Lower lobe of right lung (tissue), 2 donors: ENCODE results near the gene RNFT2. TPM values are rescaled to one million over a fixed set of nuclear protein-coding genes. Genes with fewer than 3 reads are reported as not detected.

Experiments
- ATAC-seq, 2 donors: fragments of 200-7000 bp; cut with Tn5 transposase; one replicate each; pipeline ENCODE4 v1.9.1; 2020 to 2022; ENCODE audit warnings: mild to moderate bottlenecking in 2 of 2, moderate library complexity in 2 of 2
- DNase-seq: peaks from one replicate; pipeline ENCODE4 v3.0.0-alpha.2; 2020
- H3K27ac ChIP-seq: fragments of 200-600 bp; one replicate; pipeline ENCODE4 v1.8.0; 2022
- H3K27me3 ChIP-seq: fragments of 200-600 bp; one replicate; pipeline ENCODE4 v1.8.0; 2022; ENCODE audit warnings: low read depth
- H3K36me3 ChIP-seq: fragments of 200-600 bp; one replicate; pipeline ENCODE4 v1.8.0; 2022; ENCODE audit warnings: mild to moderate bottlenecking
- H3K4me1 ChIP-seq: fragments of 200-600 bp; one replicate; pipeline ENCODE4 v1.8.0; 2022
- H3K4me3 ChIP-seq: fragments of 200-600 bp; one replicate; pipeline ENCODE4 v1.8.0; 2022; ENCODE audit warnings: mild to moderate bottlenecking
- H3K9me3 ChIP-seq: fragments of 200-600 bp; one replicate; pipeline ENCODE4 v1.8.0; 2022
- CTCF ChIP-seq: fragments of 200-600 bp; IDR thresholded peaks from one replicate; pipeline ENCODE4 v1.8.0; 2022; ENCODE audit warnings: antibody characterized with exemption, mild to moderate bottlenecking
- intact Hi-C: fragments of 100-400 bp; cut with DNase I; formaldehyde crosslinking; loops from one replicate; pipeline ENCODE4 v1.11.0; 2022
- total RNA-seq: library from RNA; stranded (reverse); fragmentation: NEBNext Ultra II Directional; extraction: Animal tissue kit (Norgen Biotek cat#: 25700); gene quantifications from one replicate; pipeline ENCODE4 v1.2.1, GENCODE V29; 2021
- donor health status: DM: no; HTN: yes; CAD: no; lungs with severe emphysema.

RNFT2 gene
- total RNA-seq, 1 donor from 2014 or later = 3.3 TPM

- TF ChIP-seq CTCF = no peak
- Histone ChIP-seq H3K27ac (no peak overlapping the region), H3K4me3 (no peak overlapping the region), H3K36me3 (no peaks in the 10 kb centered on the region), H3K9me3 (no peaks in the 10 kb centered on the region), H3K4me1 (no peaks in the 10 kb centered on the region), H3K27me3 (no peaks in the 10 kb centered on the region)
- ATAC-seq (no peak), DNase-seq (no peak)
- intact Hi-C loops = no loop called here
These were observed 21.9 kb downstream of the RNFT2 start for GRCh38 chr12:116759783-116760621.

GRCh38 chr12:116760622-116761020 lies 22.5 kb downstream of the RNFT2 start:
- TF ChIP-seq CTCF = no peak
- ATAC-seq = no peak
- no peaks in the 10 kb centered on the region for H3K9me3 ChIP-seq
- no peak overlapping the region for H3K4me3 ChIP-seq
- intact Hi-C loops = no loop called here
- H3K4me1 ChIP-seq = no peaks in the 10 kb centered on the region
- DNase-seq = no peak
- no peaks in the 10 kb centered on the region for H3K36me3 ChIP-seq
- no peaks in the 10 kb centered on the region for H3K27me3 ChIP-seq
- no peak overlapping the region for H3K27ac ChIP-seq

- no peak overlapping the region for H3K27ac ChIP-seq
- H3K36me3 ChIP-seq = no peaks in the 10 kb centered on the region
- no peak for DNase-seq
- no peaks in the 10 kb centered on the region for H3K27me3 ChIP-seq
- H3K4me3 ChIP-seq = no peak overlapping the region
- ATAC-seq = no peak
- H3K4me1 ChIP-seq = no peaks in the 10 kb centered on the region
- H3K9me3 ChIP-seq = no peaks in the 10 kb centered on the region
- no peak for TF ChIP-seq CTCF
- intact Hi-C loops = no loop called here
These were observed 23.4 kb downstream of the RNFT2 start for GRCh38 chr12:116761499-116761898.

- no peak for DNase-seq
- no peak overlapping the region for H3K4me3 ChIP-seq
These were observed 27.2 kb downstream of the RNFT2 start for GRCh38 chr12:116765271-116765670.

GRCh38 chr12:116766285-116766684 lies 28.2 kb downstream of the RNFT2 start:
- H3K27ac ChIP-seq = no peak overlapping the region
- no peaks in the 10 kb centered on the region for H3K36me3 ChIP-seq
- no peaks in the 10 kb centered on the region for H3K9me3 ChIP-seq
- no peak for DNase-seq
- TF ChIP-seq CTCF = no peak
- no peak for ATAC-seq
- no peak overlapping the region for H3K4me3 ChIP-seq
- no peaks in the 10 kb centered on the region for H3K4me1 ChIP-seq
- intact Hi-C loops = no loop called here
- H3K27me3 ChIP-seq = no peaks in the 10 kb centered on the region

More at GRCh38 chr12:116765271-116765670, 27.2 kb downstream of the RNFT2 start:
- H3K4me1 ChIP-seq = no peaks in the 10 kb centered on the region
- H3K36me3 ChIP-seq = no peaks in the 10 kb centered on the region
- H3K27me3 ChIP-seq = no peaks in the 10 kb centered on the region
- intact Hi-C loops = no loop called here
- H3K9me3 ChIP-seq = no peaks in the 10 kb centered on the region
- TF ChIP-seq CTCF = no peak
- H3K27ac ChIP-seq = no peak overlapping the region
- ATAC-seq = no peak
